GM21381 (cell line): ENCODE results near the gene KIRREL3.

Source experiments
- ATAC-seq: cut with Tn5 transposase; IDR thresholded peaks from one replicate; pipeline ENCODE4 v1.9.1; 2021; ENCODE audit warnings: mild to moderate bottlenecking, moderate library complexity; ENCODE audit not compliant: unreplicated experiment

Gene KIRREL3

GRCh38 chr11:126480015-126480409 is 520.6 kb downstream of the KIRREL3 start:
- no peak for ATAC-seq

- no peak for ATAC-seq
These were observed 521.2 kb downstream of the KIRREL3 start for GRCh38 chr11:126479178-126479930.

- ATAC-seq: no peak
These were observed 522.1 kb downstream of the KIRREL3 start for GRCh38 chr11:126478466-126478865.

DNA sequence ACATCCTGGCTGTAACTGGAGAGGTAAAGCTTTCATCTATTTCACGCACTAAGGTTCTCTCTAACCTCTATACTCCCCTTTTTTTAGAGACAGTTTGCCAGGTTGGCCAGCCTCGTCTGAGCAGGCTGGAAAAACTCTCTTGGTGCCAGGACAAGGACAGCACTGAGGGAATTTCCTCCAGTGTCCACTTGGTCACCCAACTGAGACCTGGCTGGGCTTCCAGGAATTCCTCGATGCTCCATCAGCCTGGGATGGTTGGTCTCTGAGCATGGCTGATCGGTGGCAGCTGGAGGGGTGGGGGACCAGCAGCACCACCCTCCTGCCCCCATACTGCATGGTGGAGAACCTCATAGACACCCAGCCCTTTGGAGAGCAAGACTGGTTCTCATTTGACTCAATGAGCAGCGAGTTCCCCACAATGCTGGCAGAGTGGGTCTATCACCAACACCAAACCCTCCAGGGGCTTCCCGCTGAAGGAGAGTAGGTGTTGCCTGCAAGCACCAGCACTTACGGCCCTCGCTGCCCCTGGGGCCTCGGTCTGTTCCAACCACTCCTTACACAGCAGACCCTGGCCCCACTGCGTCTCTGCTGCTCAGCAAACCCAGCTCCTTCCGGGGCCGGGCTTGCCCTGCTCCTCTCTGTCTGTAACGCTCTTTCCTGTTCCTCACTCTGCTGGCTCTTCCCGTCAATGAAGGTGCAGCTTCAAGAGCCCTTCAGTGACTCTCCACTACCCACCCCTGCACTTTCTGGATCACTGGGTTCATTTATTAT is 522.9 kb downstream of the KIRREL3 start:
- no peak for ATAC-seq

DNA sequence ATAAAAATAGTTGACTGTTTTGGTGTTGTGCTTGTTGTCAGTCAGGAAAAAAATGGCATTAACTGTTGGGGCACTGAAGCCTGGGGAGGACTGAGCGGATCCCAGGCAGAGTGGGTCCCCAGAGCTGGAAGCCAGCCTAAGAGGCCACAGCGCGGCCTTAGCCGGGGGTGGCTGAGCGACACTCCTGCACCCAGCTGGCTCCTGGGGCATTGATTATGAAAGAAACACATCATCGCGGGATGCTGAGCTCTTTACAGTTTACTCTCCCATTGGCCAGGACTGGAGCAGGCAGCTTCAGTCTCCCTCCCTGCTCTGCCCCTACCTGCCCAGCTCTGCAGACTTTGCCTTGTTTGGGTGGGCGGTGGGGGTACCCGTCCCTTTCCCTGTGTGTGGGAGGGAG is 523.6 kb downstream of the KIRREL3 start:
- no peak for ATAC-seq

- no peak for ATAC-seq
These were observed 524.2 kb downstream of the KIRREL3 start for GRCh38 chr11:126476266-126476924.

GRCh38 chr11:126475014-126475991 is 525.3 kb downstream of the KIRREL3 start:
- no peak for ATAC-seq

- ATAC-seq: no peak
These were observed 526.4 kb downstream of the KIRREL3 start for GRCh38 chr11:126474220-126474619.

DNA sequence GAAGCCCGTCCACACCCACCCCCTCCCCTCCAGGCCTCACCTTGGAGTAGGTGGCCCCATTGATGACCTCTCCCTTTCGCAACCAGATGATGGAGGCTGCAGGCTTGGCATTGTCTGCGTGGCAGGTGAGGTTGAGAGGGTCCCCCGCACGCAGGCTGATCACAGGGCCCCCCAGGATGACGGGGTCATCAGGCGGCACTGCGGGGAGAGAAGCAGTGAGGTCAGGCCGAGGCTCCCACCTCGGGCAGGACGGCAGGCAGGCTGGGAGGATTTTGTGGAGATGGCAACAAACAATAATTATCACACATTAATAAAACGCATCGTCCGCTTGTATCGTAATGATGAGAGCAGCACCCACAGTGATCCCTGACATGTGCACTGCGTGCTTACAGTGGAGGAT is 527.3 kb downstream of the KIRREL3 start:
- no peak for ATAC-seq

- ATAC-seq: no peak
These were observed 531.3 kb downstream of the KIRREL3 start for GRCh38 chr11:126469311-126469710.

- ATAC-seq: no peak
These were observed 532.5 kb downstream of the KIRREL3 start for GRCh38 chr11:126468102-126468521.

- no peak for ATAC-seq
These were observed 533.1 kb downstream of the KIRREL3 start for GRCh38 chr11:126467471-126467870.

GRCh38 chr11:126467046-126467370 is 533.6 kb downstream of the KIRREL3 start:
- no peak for ATAC-seq

GRCh38 chr11:126466236-126467045 is 534.1 kb downstream of the KIRREL3 start:
- ATAC-seq: no peak

DNA sequence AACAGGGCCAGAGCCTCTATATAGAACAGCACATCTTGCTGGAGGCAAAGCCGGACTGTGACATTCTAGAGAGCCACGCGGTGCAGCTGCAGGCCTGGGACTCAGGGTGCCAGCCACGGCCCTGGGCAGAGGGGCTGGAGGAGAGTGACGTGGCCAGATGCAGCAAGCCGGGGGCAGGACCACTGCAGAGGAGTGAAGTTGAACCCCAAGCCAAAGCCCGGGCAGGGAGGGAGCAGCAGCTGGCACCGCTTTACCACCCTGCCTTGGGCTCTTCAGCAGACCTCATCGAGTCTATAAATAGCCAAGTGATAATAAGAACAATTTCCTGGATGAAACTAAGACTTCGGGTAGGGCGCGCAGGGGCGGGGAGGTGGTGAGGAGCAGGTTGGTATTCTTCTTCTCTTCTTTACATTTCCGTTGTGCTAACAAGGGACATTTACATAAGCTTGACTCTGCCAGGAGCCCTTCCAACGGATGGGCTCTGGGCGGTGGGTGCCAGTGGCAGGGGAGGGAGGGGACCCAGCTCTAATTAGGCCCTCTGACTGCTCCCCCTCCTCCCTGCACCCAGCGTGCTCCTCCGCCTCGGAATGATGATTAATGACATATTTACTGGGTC is 534.9 kb downstream of the KIRREL3 start:
- ATAC-seq: peak; percentile 90

DNA sequence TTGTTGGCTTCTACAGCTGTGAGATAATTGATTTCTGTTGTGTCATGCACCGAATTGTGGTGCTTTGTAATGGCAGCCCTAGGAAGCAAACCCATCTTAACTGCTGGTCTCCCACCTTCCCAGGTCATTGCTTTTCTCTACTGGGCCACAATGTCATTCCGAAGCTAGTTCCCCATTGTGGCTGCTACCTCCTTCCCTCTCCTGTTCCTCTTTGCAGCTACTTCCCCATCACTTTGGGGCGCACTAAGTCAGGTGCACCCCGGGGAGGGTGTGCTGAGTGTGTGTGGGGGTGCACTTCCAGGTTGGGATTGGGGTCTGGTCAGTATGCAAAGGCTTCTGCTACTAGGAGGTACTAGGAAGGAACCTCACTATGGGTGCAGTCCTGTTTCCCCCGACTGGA is 535.8 kb downstream of the KIRREL3 start:
- no peak for ATAC-seq

DNA sequence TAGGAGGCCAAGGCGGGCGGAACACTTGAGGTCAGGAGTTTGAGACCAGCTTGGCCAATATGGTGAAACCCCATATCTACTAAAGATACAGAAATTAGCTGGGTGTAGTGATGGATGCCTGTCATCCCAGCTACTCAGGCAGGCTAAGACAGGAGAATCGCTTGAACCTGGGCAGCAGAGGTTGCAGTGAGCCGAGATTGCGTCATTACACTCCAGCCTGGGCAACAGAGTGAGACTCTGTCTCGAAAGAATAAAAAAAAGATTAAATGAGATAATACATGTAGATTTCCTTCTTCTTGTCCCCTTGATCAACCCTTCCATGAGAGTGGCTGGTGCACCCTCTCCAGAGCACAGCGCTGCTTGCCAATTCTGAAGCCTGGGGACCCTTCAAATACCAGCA is 538.1 kb downstream of the KIRREL3 start:
- no peak for ATAC-seq

DNA sequence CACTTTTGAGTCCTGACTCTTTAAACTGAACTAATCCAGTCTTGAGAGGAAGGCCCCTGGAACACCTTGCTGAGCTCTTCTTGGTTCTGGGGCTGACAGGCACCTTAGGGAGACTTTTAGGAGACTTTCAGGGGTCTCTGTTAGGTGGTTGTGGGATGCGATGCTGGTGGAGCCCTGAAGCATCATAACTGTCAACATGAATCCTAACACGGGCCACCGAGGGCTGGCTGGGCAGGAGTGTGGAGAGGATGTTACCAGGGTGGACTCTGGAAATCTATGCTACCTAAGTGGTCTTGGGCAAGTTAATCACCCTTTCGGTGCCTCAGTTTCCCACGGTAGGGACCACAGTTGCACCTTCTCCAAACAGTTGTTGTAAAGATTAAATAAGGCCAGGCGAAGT is 538.6 kb downstream of the KIRREL3 start:
- no peak for ATAC-seq

- ATAC-seq: no peak
These were observed 539.5 kb downstream of the KIRREL3 start for GRCh38 chr11:126461096-126461440.
